SK-MEL-5 (cell line): Measurements from ENCODE around the gene TBC1D22A. TPM values are rescaled to one million over a fixed set of nuclear protein-coding genes. Genes with fewer than 3 reads are reported as not detected.

ENCODE experiments used
- DNase-seq: peaks from one replicate; pipeline ENCODE4 v3.0.0-alpha.2; 2016; ENCODE audit warnings: low read depth, low spot score
- in situ Hi-C: cut with HindIII; loops from 2 replicates; pipeline ENCODE4 v1.10.0; 2016; ENCODE audit warnings: low sequenced_read_pairs, high pct_unique_total_duplicates, low pct_unique_long_range_greater_than_20kb
- total RNA-seq: library from RNA; depleted of rRNA; stranded (reverse); fragments of >200 nt; shearing (Covaris generic); gene quantifications from 2 replicates; pipeline ENCODE4 v1.2.3, GENCODE V29; 2014

Gene TBC1D22A
- total RNA-seq, 1 experiment from 2014 or later: 14.4 TPM

GRCh38 chr22:46954781-46955180 is 192.3 kb downstream of the TBC1D22A start:
- in situ Hi-C loops: no loop called here
- no peak for DNase-seq

- in situ Hi-C loops: no loop called here
- no peak for DNase-seq
These were observed 194.2 kb downstream of the TBC1D22A start for GRCh38 chr22:46956498-46957215.

- DNase-seq: no peak
- in situ Hi-C loops: no loop called here
These were observed 195.1 kb downstream of the TBC1D22A start for GRCh38 chr22:46957521-46957920.

- DNase-seq: no peak
- in situ Hi-C loops: no loop called here
These were observed 195.7 kb downstream of the TBC1D22A start for GRCh38 chr22:46958191-46958590.

- in situ Hi-C loops: no loop called here
- no peak for DNase-seq
These were observed 196.2 kb downstream of the TBC1D22A start for GRCh38 chr22:46958658-46959057.

GRCh38 chr22:46959369-46959768 is 196.9 kb downstream of the TBC1D22A start:
- in situ Hi-C loops: no loop called here

GRCh38 chr22:46961591-46962295 is 199.3 kb downstream of the TBC1D22A start:
- in situ Hi-C loops: no loop called here
- DNase-seq: no peak

More at GRCh38 chr22:46959369-46959768, 196.9 kb downstream of the TBC1D22A start:
- DNase-seq: no peak

GRCh38 chr22:46962406-46962805 is 200.0 kb downstream of the TBC1D22A start:
- no peak for DNase-seq
- in situ Hi-C loops: no loop called here

GRCh38 chr22:46963672-46964545 is 201.5 kb downstream of the TBC1D22A start:
- DNase-seq: no peak
- in situ Hi-C loops: no loop called here

GRCh38 chr22:46964773-46965550 is 202.5 kb downstream of the TBC1D22A start:
- no peak for DNase-seq
- in situ Hi-C loops: no loop called here

- peak; percentile 63 for DNase-seq
- in situ Hi-C loops: no loop called here
These were observed 203.4 kb downstream of the TBC1D22A start for GRCh38 chr22:46965555-46966494.

GRCh38 chr22:46966495-46966845 is 204.0 kb downstream of the TBC1D22A start:
- in situ Hi-C loops: no loop called here
- no peak for DNase-seq

GRCh38 chr22:46966846-46967245 is 204.4 kb downstream of the TBC1D22A start:
- in situ Hi-C loops: no loop called here
- DNase-seq: no peak

GRCh38 chr22:46967445-46968358 is 205.3 kb downstream of the TBC1D22A start:
- no peak for DNase-seq
- in situ Hi-C loops: no loop called here

- no peak for DNase-seq
- in situ Hi-C loops: no loop called here
These were observed 205.9 kb downstream of the TBC1D22A start for GRCh38 chr22:46968359-46968740.

GRCh38 chr22:46968848-46969247 is 206.4 kb downstream of the TBC1D22A start:
- DNase-seq: no peak
- in situ Hi-C loops: no loop called here
